PC-3 (cell line): ENCODE results near the gene WDR55. TPM values are rescaled to one million over a fixed set of nuclear protein-coding genes. Genes with fewer than 3 reads are reported as not detected.
"Not testable (repeated sequence)": the region's sequence is repeated elsewhere in the genome, so short reads cannot be mapped to it uniquely, and the experiment has no call there.

Source experiments
- ATAC-seq: fragments of 200-7000 bp; cut with Tn5 transposase; 2 replicates; pipeline ENCODE4 v1.9.1; 2020; ENCODE audit warnings: mild to moderate bottlenecking, moderate library complexity
- BruUV-seq: library from RNA; stranded (reverse); fragments of 400-500 nt; replicated peaks from 2 replicates; lab custom pipeline; 2021; lab: Mats Ljungman, UMichigan
- CTCF ChIA-PET: fragments of 300-600 bp; sonication (Branson Sonifier 250); formaldehyde crosslinking; loops from one replicate; lab custom pipeline; 2022; ENCODE audit warnings: antibody characterized with exemption; lab: Charles Lee
- POLR2A ChIA-PET: fragments of 300-600 bp; sonication (Branson Sonifier 250); formaldehyde crosslinking; loops from one replicate; lab custom pipeline; 2022; ENCODE audit warnings: antibody characterized with exemption; ENCODE audit not compliant: unreplicated experiment; lab: Charles Lee
- DNase-seq: peaks from one replicate; pipeline ENCODE4 v3.0.0-alpha.2; 2015
- H2AFZ ChIP-seq: fragments of 300-600 bp; sonication (generic); 2 replicates; pipeline ENCODE4 v1.6.0; 2016; ENCODE audit warnings: antibody characterized with exemption, low read length
- H3F3A ChIP-seq: fragments of 300-600 bp; sonication (generic); one replicate; pipeline ENCODE4 v1.6.0; 2017; ENCODE audit warnings: antibody characterized with exemption, low read length, control low read depth, mild to moderate bottlenecking; ENCODE audit not compliant: unreplicated experiment
- H3K27ac ChIP-seq: fragments of 300-600 bp; sonication (generic); 2 replicates; pipeline ENCODE4 v1.5.1; 2016; ENCODE audit warnings: mild to moderate bottlenecking, low read length
- H3K27me3 ChIP-seq: fragments of 300-600 bp; sonication (generic); 2 replicates; pipeline ENCODE4 v1.6.1; 2016; ENCODE audit warnings: low read length, mixed read lengths
- H3K36me3 ChIP-seq: fragments of 300-600 bp; sonication (generic); 2 replicates; pipeline ENCODE4 v1.6.1; 2016; ENCODE audit warnings: low read depth, mixed run types, low read length, mixed read lengths
- H3K4me1 ChIP-seq: fragments of 300-600 bp; sonication (generic); 2 replicates; pipeline ENCODE4 v1.5.1; 2016; ENCODE audit warnings: low read length; ENCODE audit not compliant: insufficient read depth
- H3K4me2 ChIP-seq: fragments of 300-600 bp; sonication (generic); 2 replicates; pipeline ENCODE4 v1.6.0; 2016; ENCODE audit warnings: low read length
- H3K4me3 ChIP-seq: fragments of 300-600 bp; sonication (generic); 2 replicates; pipeline ENCODE4 v1.5.1; 2016; ENCODE audit warnings: mild to moderate bottlenecking, low read length, mixed read lengths
- H3K79me2 ChIP-seq: fragments of 300-600 bp; sonication (generic); 2 replicates; pipeline ENCODE4 v1.6.1; 2017; ENCODE audit warnings: low read length, mixed read lengths
- H3K9ac ChIP-seq: fragments of 300-600 bp; sonication (generic); 2 replicates; pipeline ENCODE4 v1.6.0; 2016; ENCODE audit warnings: mild to moderate bottlenecking, low read length
- H3K9me2 ChIP-seq: fragments of 300-600 bp; sonication (generic); replicated peaks from 2 replicates; pipeline ENCODE4 v1.6.1; 2016; ENCODE audit warnings: mixed run types, low read length, mixed read lengths
- H3K9me3 ChIP-seq: fragments of 300-600 bp; sonication (generic); 2 replicates; pipeline ENCODE4 v1.6.1; 2016; ENCODE audit warnings: low read length, mixed read lengths
- H4K20me1 ChIP-seq: fragments of 300-600 bp; sonication (generic); 2 replicates; pipeline ENCODE4 v1.6.1; 2016; ENCODE audit warnings: low read length, mixed read lengths
- CTCF ChIP-seq: fragments of 300-600 bp; sonication (generic); conservative IDR thresholded peaks from 2 replicates; pipeline ENCODE4 v1.5.1; 2017; ENCODE audit warnings: antibody characterized with exemption, low read depth, mild to moderate bottlenecking, low read length
- EZH2 ChIP-seq: fragments of 300-600 bp; sonication (generic); IDR thresholded peaks from one replicate; pipeline ENCODE4 v1.6.1; 2017; ENCODE audit warnings: antibody characterized with exemption, mild to moderate bottlenecking, low read length; ENCODE audit not compliant: unreplicated experiment
- EZH2phosphoT487 ChIP-seq: fragments of 300-600 bp; sonication (generic); IDR thresholded peaks from 2 replicates; pipeline ENCODE4 v1.6.1; 2018; ENCODE audit warnings: mild to moderate bottlenecking, antibody characterized with exemption, low read length, borderline replicate concordance
- intact Hi-C: fragments of 100-400 bp; cut with micrococcal nuclease; formaldehyde crosslinking; loops from 2 replicates; pipeline ENCODE4 v1.9.0; 2023
- total RNA-seq: library from RNA; depleted of rRNA; stranded (reverse); fragments of >200 nt; gene quantifications from 2 replicates; pipeline ENCODE4 v1.2.3, GENCODE V29; 2014

WDR55 gene
- total RNA-seq, 1 experiment from 2014 or later = 21.2 TPM

GRCh38 chr5:140642718-140643117, 22.0 kb upstream of the WDR55 start:
- no peaks in the 10 kb centered on the region for H3K27me3 ChIP-seq
- DNase-seq (no peak), ATAC-seq (no peak)
- no peaks in the 10 kb centered on the region for H3K9me2 ChIP-seq
- H3K27ac ChIP-seq = no peak overlapping the region
- intact Hi-C loops = no loop called here
- peaks cover 49% of the 10 kb centered on the region for H3K79me2 ChIP-seq
- no peaks in the 10 kb centered on the region for H3K9me3 ChIP-seq
- no peaks in the 10 kb centered on the region; the same call in 1 of the 2 replicates for H4K20me1 ChIP-seq
- POLR2A ChIA-PET = no interaction called here
- peaks cover 15% of the 10 kb centered on the region; the same call in 1 of the 2 replicates for H3K4me1 ChIP-seq
- H3K4me2 ChIP-seq = no peak overlapping the region
- H3K4me3 ChIP-seq = no peak overlapping the region
- H3F3A ChIP-seq = no peaks in the 10 kb centered on the region
- H2AFZ ChIP-seq = no peak overlapping the region
- TF ChIP-seq EZH2 (no peak), CTCF (no peak), EZH2phosphoT487 (no peak)
- no peak overlapping the region for H3K9ac ChIP-seq
- H3K36me3 ChIP-seq = peaks cover 11% of the 10 kb centered on the region; the same call in 1 of the 2 replicates
- CTCF ChIA-PET = no interaction called here
- no TSS peak for BruUV-seq

- peak overlapping the region; percentile 85 for H3K9ac ChIP-seq
- no peak overlapping the region for H3K27ac ChIP-seq
- BruUV-seq = no TSS peak
- H3K27me3 ChIP-seq = no peaks in the 10 kb centered on the region
- intact Hi-C loops = loop anchor here (1.0 to 2.0 kb wide), 5 partner anchors 8 to 72 kb away; partner anchors contain the start of genes HARS1, HARS2, TMCO6 and WDR55
- POLR2A ChIA-PET = interaction anchor here (0.6 to 1.4 kb wide), 5 partner anchors 9 to 100 kb away, joined by 3 to 20 read pairs (median 3); partner anchors contain the start of gene ZMAT2
- no peaks in the 10 kb centered on the region for H3K9me2 ChIP-seq
- TF ChIP-seq EZH2phosphoT487 (no peak), EZH2 (no peak)
- H2AFZ ChIP-seq = peak overlapping the region; percentile 64
- H3F3A ChIP-seq = no peaks in the 10 kb centered on the region
- H3K4me3 ChIP-seq = peak overlapping the region; percentile 94
- peak overlapping the region; percentile 94 for H3K4me2 ChIP-seq
- H3K36me3 ChIP-seq = peaks cover 31% of the 10 kb centered on the region
- DNase-seq (no peak), ATAC-seq (peak; percentile 12)
- CTCF ChIA-PET = interaction anchor here (1.0 to 1.1 kb wide), 2 partner anchors 73 to 100 kb away, joined by 3 to 6 read pairs; partner anchors contain the start of gene EIF4EBP3
- H4K20me1 ChIP-seq = no peaks in the 10 kb centered on the region; the same call in 1 of the 2 replicates
- no peaks in the 10 kb centered on the region for H3K9me3 ChIP-seq
- H3K79me2 ChIP-seq = peaks cover 50% of the 10 kb centered on the region
- peaks cover 6% of the 10 kb centered on the region; the same call in 1 of the 2 replicates for H3K4me1 ChIP-seq
These were observed 17.7 kb upstream of the WDR55 start for GRCh38 chr5:140647042-140647419.

GRCh38 chr5:140658870-140659269, 5.8 kb upstream of the WDR55 start:
- H3K9me2 ChIP-seq = no peaks in the 10 kb centered on the region
- no peak for DNase-seq
- POLR2A ChIA-PET = no interaction called here
- H4K20me1 ChIP-seq = no peaks in the 10 kb centered on the region
- H2AFZ ChIP-seq = no peak overlapping the region
- H3F3A ChIP-seq = no peaks in the 10 kb centered on the region
- TF ChIP-seq EZH2phosphoT487 (no peak), EZH2 (no peak), CTCF (no peak)
- no peak for ATAC-seq
- H3K4me1 ChIP-seq = peaks cover 7% of the 10 kb centered on the region; the same call in 1 of the 2 replicates
- BruUV-seq = no TSS peak
- no peak overlapping the region for H3K4me2 ChIP-seq
- intact Hi-C loops = no loop called here
- H3K4me3 ChIP-seq = no peak overlapping the region
- H3K9me3 ChIP-seq = no peaks in the 10 kb centered on the region
- H3K79me2 ChIP-seq = no peaks in the 10 kb centered on the region
- no peak overlapping the region for H3K9ac ChIP-seq
- H3K27ac ChIP-seq = no peak overlapping the region
- H3K36me3 ChIP-seq = peaks cover 72% of the 10 kb centered on the region
- no peaks in the 10 kb centered on the region for H3K27me3 ChIP-seq
- CTCF ChIA-PET = no interaction called here

GRCh38 chr5:140660371-140660770, 4.3 kb upstream of the WDR55 start:
- H3K4me1 ChIP-seq, H3K9me3 ChIP-seq, H3K27ac ChIP-seq, H2AFZ ChIP-seq, POLR2A ChIA-PET, H3K4me2 ChIP-seq, H3K27me3 ChIP-seq, H4K20me1 ChIP-seq, intact Hi-C loops, DNase-seq, H3K4me3 ChIP-seq, CTCF ChIA-PET, H3K9ac ChIP-seq, H3K9me2 ChIP-seq, ATAC-seq, H3K79me2 ChIP-seq, BruUV-seq, H3F3A ChIP-seq: not testable (repeated sequence)
- H3K36me3 ChIP-seq = peaks cover 57% of the 10 kb centered on the region
